Activated CD4-positive, alpha-beta memory T cell treated with anti-CD3 and anti-CD28 coated beads for 36 hours (primary cell): ENCODE measurements around the gene ZNF579. TPM values are rescaled to one million over a fixed set of nuclear protein-coding genes. Genes with fewer than 3 reads are reported as not detected.

Source experiments
- CTCF ChIA-PET: fragments of 350-600 bp; sonication (Branson Sonifier 250); formaldehyde crosslinking; loops from one replicate; lab custom pipeline; 2021; ENCODE audit warnings: antibody characterized with exemption, inconsistent platforms; lab: Charles Lee
- POLR2A ChIA-PET: fragments of 350-600 bp; sonication (Branson Sonifier 250); formaldehyde crosslinking; loops from one replicate; lab custom pipeline; 2021; ENCODE audit warnings: antibody characterized with exemption; lab: Charles Lee
- DNase-seq: peaks from one replicate; pipeline ENCODE4 v3.0.0-alpha.2; 2020
- H3K27ac Mint-ChIP-seq: one replicate; pipeline ENCODE4 v1.8.0; 2021; ENCODE audit warnings: mixed read lengths
- H3K27me3 Mint-ChIP-seq: one replicate; pipeline ENCODE4 v1.8.0; 2021; ENCODE audit warnings: mixed read lengths
- H3K36me3 Mint-ChIP-seq: one replicate; pipeline ENCODE4 v1.8.0; 2021; ENCODE audit warnings: mixed read lengths
- H3K4me1 Mint-ChIP-seq: one replicate; pipeline ENCODE4 v1.8.0; 2021; ENCODE audit warnings: low read depth, mixed read lengths
- H3K4me3 Mint-ChIP-seq: one replicate; pipeline ENCODE4 v1.8.0; 2021; ENCODE audit warnings: mild to moderate bottlenecking, mixed read lengths
- H3K9me3 Mint-ChIP-seq: one replicate; pipeline ENCODE4 v1.8.0; 2021; ENCODE audit warnings: mixed read lengths
- intact Hi-C: fragments of 100-400 bp; cut with micrococcal nuclease; formaldehyde crosslinking; loops from one replicate; pipeline ENCODE4 v1.15.1; 2023
- total RNA-seq, 2 experiments: library from RNA; stranded (reverse); gene quantifications; one replicate each; pipeline ENCODE4 v1.2.3, GENCODE V29; 2021

Gene ZNF579
- total RNA-seq, 2 experiments from 2014 or later = 6.6 to 6.7 TPM

- peaks cover 45% of the 10 kb centered on the region for H3K4me1 Mint-ChIP-seq
These were observed 30.8 kb upstream of the ZNF579 start for GRCh38 chr19:55611300-55611982.

GRCh38 chr19:55609326-55609725, 28.7 kb upstream of the ZNF579 start:
- peaks cover 28% of the 10 kb centered on the region for H3K36me3 Mint-ChIP-seq
- H3K4me1 Mint-ChIP-seq = peaks cover 55% of the 10 kb centered on the region
- intact Hi-C loops = loop anchor here (5.0 kb wide), 1 partner anchor 132 kb away; the partner anchor contains the start of gene ZNF628
- ChIA-PET POLR2A (no interaction called here), CTCF (interaction anchor here (1.0 kb wide), 1 partner anchor 23 kb away, joined by 3 read pairs; no protein-coding TSS in a partner anchor)
- no peak overlapping the region for H3K27ac Mint-ChIP-seq
- no peaks in the 10 kb centered on the region for H3K9me3 Mint-ChIP-seq
- no peak overlapping the region for H3K4me3 Mint-ChIP-seq
- H3K27me3 Mint-ChIP-seq = no peaks in the 10 kb centered on the region
- DNase-seq = no peak

More at GRCh38 chr19:55611300-55611982, 30.8 kb upstream of the ZNF579 start:
- Mint-ChIP-seq H3K27me3 (no peaks in the 10 kb centered on the region), H3K36me3 (peaks cover 27% of the 10 kb centered on the region), H3K27ac (peak overlapping the region; percentile 43), H3K9me3 (no peaks in the 10 kb centered on the region), H3K4me3 (no peak overlapping the region)
- DNase-seq = no peak
- ChIA-PET CTCF (interaction anchor here (0.7 to 0.9 kb wide), 3 partner anchors 15 to 144 kb away, joined by 3 read pairs; no protein-coding TSS in a partner anchor), POLR2A (no interaction called here)
- intact Hi-C loops = no loop called here

- H3K9me3 Mint-ChIP-seq = no peaks in the 10 kb centered on the region
- ChIA-PET POLR2A (interaction anchor here (0.9 to 1.7 kb wide), 3 partner anchors 18 to 223 kb away, joined by 3 to 11 read pairs (median 5); partner anchors contain the start of genes TMEM238 and ZNF784), CTCF (interaction anchor here (0.6 to 2.4 kb wide), 25 partner anchors 9 to 446 kb away, joined by 3 to 22 read pairs (median 6); partner anchors contain the start of genes ISOC2, PPP6R1, ZNF579 and ZNF580)
- DNase-seq = no peak
- peak overlapping the region; percentile 96 for H3K27ac Mint-ChIP-seq
- H3K36me3 Mint-ChIP-seq = peaks cover 23% of the 10 kb centered on the region
- H3K4me1 Mint-ChIP-seq = peaks cover 49% of the 10 kb centered on the region
- intact Hi-C loops = loop anchor here (1.0 to 5.0 kb wide), 2 partner anchors 90 to 130 kb away; partner anchors contain the start of gene ZNF628
- peak overlapping the region; percentile 94 for H3K4me3 Mint-ChIP-seq
- H3K27me3 Mint-ChIP-seq = no peaks in the 10 kb centered on the region
These were observed 26.2 kb upstream of the ZNF579 start for GRCh38 chr19:55606817-55607216.

GRCh38 chr19:55606471-55606787, 25.8 kb upstream of the ZNF579 start:
- ChIA-PET POLR2A (interaction anchor here (0.9 to 1.7 kb wide), 3 partner anchors 18 to 222 kb away, joined by 3 to 11 read pairs (median 5); partner anchors contain the start of genes TMEM238 and ZNF784), CTCF (interaction anchor here (0.6 to 2.4 kb wide), 25 partner anchors 9 to 446 kb away, joined by 3 to 22 read pairs (median 6); partner anchors contain the start of genes ISOC2, PPP6R1, ZNF579 and ZNF580)
- intact Hi-C loops = loop anchor here (1.0 to 5.0 kb wide), 2 partner anchors 89 to 129 kb away; partner anchors contain the start of gene ZNF628
- H3K4me3 Mint-ChIP-seq = peak overlapping the region; percentile 94
- H3K27ac Mint-ChIP-seq = peak overlapping the region; percentile 96
- no peak for DNase-seq
- no peaks in the 10 kb centered on the region for H3K9me3 Mint-ChIP-seq
- peaks cover 49% of the 10 kb centered on the region for H3K4me1 Mint-ChIP-seq
- H3K27me3 Mint-ChIP-seq = no peaks in the 10 kb centered on the region
- peaks cover 23% of the 10 kb centered on the region for H3K36me3 Mint-ChIP-seq

- Mint-ChIP-seq H3K9me3 (no peaks in the 10 kb centered on the region), H3K4me1 (peaks cover 52% of the 10 kb centered on the region), H3K4me3 (peak within 1 kb of the TSS; percentile 94), H3K27ac (peak within 1 kb of the TSS; percentile 96), H3K27me3 (no peaks in the 10 kb centered on the region), H3K36me3 (peaks cover 23% of the 10 kb centered on the region)
- intact Hi-C loops = loop anchor here (1.0 to 5.0 kb wide), 6 partner anchors 18 to 347 kb away; partner anchors contain the start of genes PPP6R1, ZNF581, ZNF628 and ZNF784
- ChIA-PET CTCF (interaction anchor here (0.6 to 2.4 kb wide), 25 partner anchors 9 to 445 kb away, joined by 3 to 22 read pairs (median 6); partner anchors contain the start of genes ISOC2, PPP6R1, ZNF579 and ZNF580), POLR2A (interaction anchor here (0.6 to 1.7 kb wide), 6 partner anchors 19 to 1138 kb away, joined by 3 to 11 read pairs (median 4); partner anchors contain the start of genes TMEM238 and ZNF784)
- peak; percentile 87 for DNase-seq
These were observed 25.2 kb upstream of the ZNF579 start, which contains the start of gene ZNF865 for GRCh38 chr19:55605637-55606470. Gene ZNF865, plus strand, starts transcription at chr19:55605647. Its CDS starts 7,972 bp downstream, at chr19:55613619.

- Mint-ChIP-seq H3K27ac (peak overlapping the region; percentile 96), H3K36me3 (peaks cover 21% of the 10 kb centered on the region), H3K4me1 (peaks cover 49% of the 10 kb centered on the region), H3K9me3 (no peaks in the 10 kb centered on the region), H3K4me3 (peak overlapping the region; percentile 80), H3K27me3 (no peaks in the 10 kb centered on the region)
- CTCF ChIA-PET = interaction anchor here (0.8 to 2.4 kb wide), 15 partner anchors 8 to 144 kb away, joined by 3 to 22 read pairs (median 10); partner anchors contain the start of genes ISOC2, ZNF579, ZNF628 and ZNF784
- POLR2A ChIA-PET = interaction anchor here (1.1 to 1.7 kb wide), 4 partner anchors 20 to 221 kb away, joined by 3 to 11 read pairs (median 3); partner anchors contain the start of genes TMEM238 and ZNF784
- intact Hi-C loops = loop anchor here (1.0 to 5.0 kb wide), 5 partner anchors 19 to 346 kb away; partner anchors contain the start of genes PPP6R1, ZNF581, ZNF628 and ZNF784
- peak; percentile 100 for DNase-seq
These were observed 24.6 kb upstream of the ZNF579 start for GRCh38 chr19:55605207-55605636.

GRCh38 chr19:55603581-55604292, 23.1 kb upstream of the ZNF579 start:
- H3K4me3 Mint-ChIP-seq = no peak overlapping the region
- peaks cover 45% of the 10 kb centered on the region for H3K4me1 Mint-ChIP-seq
- H3K36me3 Mint-ChIP-seq = peaks cover 15% of the 10 kb centered on the region
- DNase-seq = no peak
- POLR2A ChIA-PET = interaction anchor here (0.9 to 1.1 kb wide), 3 partner anchors 21 to 63 kb away, joined by 3 to 4 read pairs (median 3); partner anchors contain the start of gene ZNF784
- H3K27me3 Mint-ChIP-seq = no peaks in the 10 kb centered on the region
- peak overlapping the region; percentile 63 for H3K27ac Mint-ChIP-seq
- CTCF ChIA-PET = interaction anchor here (1.1 kb wide), 1 partner anchor 51 kb away, joined by 3 read pairs; no protein-coding TSS in a partner anchor
- intact Hi-C loops = loop anchor here (2.0 kb wide), 1 partner anchor 39 kb away; the partner anchor contains the start of gene ZNF581
- no peaks in the 10 kb centered on the region for H3K9me3 Mint-ChIP-seq

GRCh38 chr19:55603115-55603514, 22.5 kb upstream of the ZNF579 start:
- CTCF ChIA-PET = no interaction called here
- H3K4me3 Mint-ChIP-seq = no peak overlapping the region
- no peaks in the 10 kb centered on the region for H3K9me3 Mint-ChIP-seq
- H3K27ac Mint-ChIP-seq = peak overlapping the region; percentile 63
- intact Hi-C loops = no loop called here
- H3K4me1 Mint-ChIP-seq = peaks cover 43% of the 10 kb centered on the region
- H3K27me3 Mint-ChIP-seq = no peaks in the 10 kb centered on the region
- no peak for DNase-seq
- POLR2A ChIA-PET = interaction anchor here (0.9 kb wide), 1 partner anchor 22 kb away, joined by 3 read pairs; no protein-coding TSS in a partner anchor
- H3K36me3 Mint-ChIP-seq = peaks cover 17% of the 10 kb centered on the region

GRCh38 chr19:55602104-55603001, 21.7 kb upstream of the ZNF579 start:
- Mint-ChIP-seq H3K36me3 (peaks cover 13% of the 10 kb centered on the region), H3K4me1 (peaks cover 36% of the 10 kb centered on the region), H3K27ac (peak overlapping the region; percentile 86), H3K4me3 (no peak overlapping the region), H3K27me3 (no peaks in the 10 kb centered on the region), H3K9me3 (no peaks in the 10 kb centered on the region)
- POLR2A ChIA-PET = no interaction called here
- intact Hi-C loops = no loop called here
- CTCF ChIA-PET = no interaction called here
- no peak for DNase-seq

- POLR2A ChIA-PET = no interaction called here
- no peaks in the 10 kb centered on the region for H3K27me3 Mint-ChIP-seq
- no peak for DNase-seq
- H3K9me3 Mint-ChIP-seq = no peaks in the 10 kb centered on the region
- CTCF ChIA-PET = no interaction called here
- peaks cover 28% of the 10 kb centered on the region for H3K4me1 Mint-ChIP-seq
- H3K36me3 Mint-ChIP-seq = peaks cover 18% of the 10 kb centered on the region
- intact Hi-C loops = no loop called here
- peak overlapping the region; percentile 84 for H3K4me3 Mint-ChIP-seq
- peak overlapping the region; percentile 86 for H3K27ac Mint-ChIP-seq
These were observed 20.4 kb upstream of the ZNF579 start for GRCh38 chr19:55601084-55601483.
